Left lung (tissue), 10 donors: ENCODE results near the gene BBS9. TPM values are rescaled to one million over a fixed set of nuclear protein-coding genes. Genes with fewer than 3 reads are reported as not detected.

Source experiments
- ATAC-seq: fragments of 200-7000 bp; cut with Tn5 transposase; one replicate; pipeline ENCODE4 v1.9.1; 2020; ENCODE audit warnings: moderate library complexity
- DNase-seq, 4 donors: peaks; one replicate each; pipeline ENCODE4 v3.0.0-alpha.2; 2013 to 2020
- H3K27ac ChIP-seq, 2 donors: fragments of 200-600 bp; sonication (generic) in 1 of 2; one replicate each; pipeline versions ENCODE4 v1.5.0 to v1.8.0; 2020 to 2021
- H3K27me3 ChIP-seq, 2 donors: fragments of 200-600 bp; sonication (generic) in 1 of 2; one replicate each; pipeline versions ENCODE4 v1.5.0 to v1.8.0; 2020 to 2021
- H3K36me3 ChIP-seq, 2 donors: fragments of 200-600 bp; sonication (generic) in 1 of 2; one replicate each; pipeline versions ENCODE4 v1.5.0 to v1.8.0; 2020 to 2021
- H3K4me1 ChIP-seq, 2 donors: fragments of 200-600 bp; one replicate each; pipeline ENCODE4 v1.8.0; 2021
- H3K4me3 ChIP-seq, 2 donors: fragments of 200-600 bp; sonication (generic) in 1 of 2; one replicate each; pipeline versions ENCODE4 v1.5.0 to v1.8.0; 2020 to 2021; ENCODE audit warnings: mild to moderate bottlenecking in 1 of 2
- H3K9me3 ChIP-seq, 2 donors: fragments of 200-600 bp; sonication (generic) in 1 of 2; one replicate each; pipeline versions ENCODE4 v1.5.0 to v1.8.0; 2020 to 2021
- intact Hi-C, 2 donors: fragments of 100-400 bp; cut with DNase I; formaldehyde crosslinking; loops; one replicate each; pipeline versions ENCODE4 v1.11.2 to v1.14.2; 2022
- polyA plus RNA-seq, 6 donors: library from polyadenylated mRNA; unstranded; fragments of 120-200 nt; gene quantifications; one replicate each; pipeline ENCODE4 v1.2.1, GENCODE V29; 2013; ENCODE audit not compliant: insufficient read length in 6 of 6
- total RNA-seq, 2 donors: library from RNA; stranded (reverse); fragmentation: NEBNext Ultra II Directional; extraction: Animal tissue kit (Norgen Biotek cat#: 25700); gene quantifications; one replicate each; pipeline ENCODE4 v1.2.1, GENCODE V29; 2021
- TF ChIP-seq, protein P1 (sequence below), 2 donors: fragments of 200-600 bp; sonication (generic) in 1 of 2; IDR thresholded peaks; one replicate each; pipeline versions ENCODE4 v1.5.0 to v1.8.0; 2021; ENCODE audit warnings: antibody characterized with exemption in 2 of 2
- donor health status: DM: no; HTN: yes; CAD: no.
- donor health status: DM: no; HTN: no; CAD: no.

Gene BBS9
- total and polyA plus RNA-seq, 8 donors = 14.5 to 25.1 (median 19.1) TPM

DNA sequence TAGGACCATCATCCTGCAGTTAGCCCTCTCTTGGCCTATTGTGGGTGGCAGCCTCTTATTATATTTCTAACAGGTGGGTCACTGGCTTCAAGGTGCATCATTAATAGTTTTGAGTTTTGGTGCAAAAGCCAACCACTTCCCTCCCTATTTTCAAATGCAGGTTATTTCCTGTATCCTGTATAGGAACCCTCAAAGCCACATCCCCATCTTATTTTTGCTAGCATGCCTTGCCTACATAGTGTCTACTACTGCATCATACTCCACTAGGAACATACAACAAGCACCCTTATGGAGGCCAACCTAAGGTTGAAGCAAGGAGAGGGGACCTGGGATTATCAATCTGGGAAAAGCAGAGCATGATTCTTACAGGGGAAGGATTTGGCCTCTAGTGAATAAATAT lies 264.4 kb downstream of the BBS9 start:
- DNase-seq (no peak), ATAC-seq (no peak)
- intact Hi-C loops = no loop called here
- H3K36me3 ChIP-seq = peaks cover 0 to 3% of the 10 kb centered on the region in 2 donors
- H3K9me3 ChIP-seq = no peaks in the 10 kb centered on the region
- TF ChIP-seq, protein P1, sequence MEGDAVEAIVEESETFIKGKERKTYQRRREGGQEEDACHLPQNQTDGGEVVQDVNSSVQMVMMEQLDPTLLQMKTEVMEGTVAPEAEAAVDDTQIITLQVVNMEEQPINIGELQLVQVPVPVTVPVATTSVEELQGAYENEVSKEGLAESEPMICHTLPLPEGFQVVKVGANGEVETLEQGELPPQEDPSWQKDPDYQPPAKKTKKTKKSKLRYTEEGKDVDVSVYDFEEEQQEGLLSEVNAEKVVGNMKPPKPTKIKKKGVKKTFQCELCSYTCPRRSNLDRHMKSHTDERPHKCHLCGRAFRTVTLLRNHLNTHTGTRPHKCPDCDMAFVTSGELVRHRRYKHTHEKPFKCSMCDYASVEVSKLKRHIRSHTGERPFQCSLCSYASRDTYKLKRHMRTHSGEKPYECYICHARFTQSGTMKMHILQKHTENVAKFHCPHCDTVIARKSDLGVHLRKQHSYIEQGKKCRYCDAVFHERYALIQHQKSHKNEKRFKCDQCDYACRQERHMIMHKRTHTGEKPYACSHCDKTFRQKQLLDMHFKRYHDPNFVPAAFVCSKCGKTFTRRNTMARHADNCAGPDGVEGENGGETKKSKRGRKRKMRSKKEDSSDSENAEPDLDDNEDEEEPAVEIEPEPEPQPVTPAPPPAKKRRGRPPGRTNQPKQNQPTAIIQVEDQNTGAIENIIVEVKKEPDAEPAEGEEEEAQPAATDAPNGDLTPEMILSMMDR (IDR thresholded peaks at IDR 0.05) = no peak
- no peaks in the 10 kb centered on the region for H3K4me1 ChIP-seq
- no peak overlapping the region for H3K27ac ChIP-seq
- no peaks in the 10 kb centered on the region for H3K27me3 ChIP-seq
- H3K4me3 ChIP-seq = no peak overlapping the region

DNA sequence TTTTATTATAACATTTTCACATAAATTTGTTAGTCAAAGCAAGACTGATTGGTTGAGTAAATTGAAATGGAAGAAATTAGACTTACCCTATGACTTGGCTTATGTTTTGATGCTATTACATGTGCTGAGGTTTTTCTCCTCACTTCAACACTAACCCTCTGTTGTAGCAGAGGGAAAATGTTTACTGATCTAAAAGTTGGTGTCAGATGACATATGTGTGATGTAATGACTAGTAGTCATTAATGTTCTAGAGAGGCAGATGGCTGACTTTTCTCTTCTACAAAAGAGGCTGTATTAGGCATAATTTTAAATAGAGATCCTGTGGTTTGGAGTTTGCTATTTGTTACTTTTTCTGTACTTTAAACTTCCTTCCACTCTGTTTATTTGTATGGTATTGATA lies 266.0 kb downstream of the BBS9 start:
- intact Hi-C loops = no loop called here
- Histone ChIP-seq H3K27ac (no peak overlapping the region), H3K27me3 (no peaks in the 10 kb centered on the region), H3K4me3 (no peak overlapping the region), H3K4me1 (no peaks in the 10 kb centered on the region), H3K36me3 (peaks cover 0 to 3% of the 10 kb centered on the region in 2 donors), H3K9me3 (no peaks in the 10 kb centered on the region)
- ATAC-seq (no peak), DNase-seq (no peak)
- TF ChIP-seq, protein P1 (IDR thresholded peaks at IDR 0.05) = no peak

DNA sequence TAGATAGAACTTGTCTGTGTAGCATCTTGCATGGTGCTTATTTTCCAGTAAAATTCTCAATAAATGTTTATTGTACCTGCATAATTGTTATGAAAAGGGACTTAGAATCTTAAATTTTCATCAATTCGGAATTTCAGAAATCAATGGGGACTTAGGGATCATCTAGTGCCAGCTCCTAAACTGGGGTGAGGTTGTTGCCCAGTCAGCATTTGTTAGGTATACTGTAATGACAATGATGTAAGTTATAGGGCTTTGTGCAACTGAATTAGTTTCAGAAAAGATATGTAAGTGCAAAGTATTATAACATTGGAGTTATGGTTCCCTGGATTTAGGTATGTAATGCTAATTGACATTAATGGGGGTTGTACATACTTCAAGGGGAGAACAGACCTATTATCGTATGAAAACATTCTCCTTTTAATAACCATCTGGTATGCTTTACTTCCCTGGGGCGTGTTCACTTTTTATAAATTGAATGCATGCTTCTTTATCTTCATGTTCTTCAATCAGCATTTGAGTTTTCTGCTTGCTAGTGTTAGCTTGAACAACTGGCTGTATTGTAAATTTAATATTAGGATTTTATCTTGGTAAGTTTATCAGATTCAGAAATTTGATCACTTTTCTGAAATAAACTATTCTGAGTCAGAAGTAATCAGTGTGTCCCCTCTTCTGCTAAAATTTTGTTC lies 270.3 kb downstream of the BBS9 start:
- H3K4me1 ChIP-seq = no peaks in the 10 kb centered on the region
- no peak for DNase-seq
- no peak for ATAC-seq
- TF ChIP-seq, protein P1 (IDR thresholded peaks at IDR 0.05) = no peak
- H3K36me3 ChIP-seq = peaks cover 0 to 3% of the 10 kb centered on the region in 2 donors
- no peak overlapping the region for H3K27ac ChIP-seq
- intact Hi-C loops = no loop called here
- no peak overlapping the region for H3K4me3 ChIP-seq
- H3K27me3 ChIP-seq = no peaks in the 10 kb centered on the region
- H3K9me3 ChIP-seq = peaks cover 0 to 5% of the 10 kb centered on the region in 2 donors

DNA sequence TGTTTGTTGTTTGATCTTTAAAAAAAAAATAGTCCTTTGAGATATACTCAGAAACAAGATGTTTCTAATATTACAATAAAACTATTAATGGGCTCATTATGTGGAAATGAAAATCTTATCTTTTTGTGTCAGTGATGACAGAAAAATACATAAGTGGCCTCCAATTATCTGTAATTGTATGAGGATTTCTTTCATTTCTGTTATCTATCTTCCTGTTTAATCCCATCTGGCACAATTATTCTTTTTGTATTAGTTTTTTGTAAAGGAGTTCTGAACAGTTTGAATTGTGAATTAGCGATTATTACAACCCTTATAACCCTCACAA lies 270.8 kb downstream of the BBS9 start:
- no peak overlapping the region for H3K4me3 ChIP-seq
- TF ChIP-seq, protein P1 (IDR thresholded peaks at IDR 0.05) = no peak
- no peak for DNase-seq
- H3K36me3 ChIP-seq = peaks cover 0 to 3% of the 10 kb centered on the region in 2 donors
- H3K9me3 ChIP-seq = peaks cover 0 to 5% of the 10 kb centered on the region in 2 donors
- H3K27me3 ChIP-seq = no peaks in the 10 kb centered on the region
- intact Hi-C loops = no loop called here
- H3K27ac ChIP-seq = no peak overlapping the region
- H3K4me1 ChIP-seq = no peaks in the 10 kb centered on the region
- no peak for ATAC-seq

DNA sequence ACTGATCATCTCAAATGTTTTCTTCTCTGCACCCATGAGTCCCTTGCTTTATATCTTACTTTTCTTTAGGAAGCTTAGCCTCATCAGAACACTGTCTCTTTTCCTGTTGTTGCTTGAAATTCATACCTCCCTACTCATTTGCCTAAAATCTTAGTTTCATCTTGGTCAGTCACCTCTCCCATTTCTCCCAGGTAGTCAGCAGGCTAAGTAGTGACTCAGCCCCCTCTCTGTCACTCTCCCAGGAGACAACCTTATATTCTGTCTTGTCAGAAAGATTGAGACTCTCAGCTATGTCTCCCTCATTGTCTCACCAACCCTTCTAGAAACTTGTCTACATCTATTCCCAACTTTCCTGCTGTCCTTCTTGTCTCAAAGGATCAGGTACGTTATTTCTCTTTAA lies 280.9 kb downstream of the BBS9 start:
- ATAC-seq (no peak), DNase-seq (no peak)
- intact Hi-C loops = no loop called here
- Histone ChIP-seq H3K36me3 (no peaks in the 10 kb centered on the region), H3K4me3 (no peak overlapping the region), H3K27ac (no peak overlapping the region), H3K4me1 (no peaks in the 10 kb centered on the region), H3K27me3 (no peaks in the 10 kb centered on the region), H3K9me3 (peaks cover 0 to 29% of the 10 kb centered on the region in 2 donors)
- TF ChIP-seq, protein P1 (IDR thresholded peaks at IDR 0.05) = no peak
